ENCODE data around the gene EEF1G.
A peak's percentile ranks its signal among the peaks of the same experiment; 100 is the strongest.
"Not testable (repeated sequence)": the region's sequence is repeated elsewhere in the genome, so short reads cannot be mapped to it uniquely, and the experiment has no call there.

Gene EEF1G, protein sequence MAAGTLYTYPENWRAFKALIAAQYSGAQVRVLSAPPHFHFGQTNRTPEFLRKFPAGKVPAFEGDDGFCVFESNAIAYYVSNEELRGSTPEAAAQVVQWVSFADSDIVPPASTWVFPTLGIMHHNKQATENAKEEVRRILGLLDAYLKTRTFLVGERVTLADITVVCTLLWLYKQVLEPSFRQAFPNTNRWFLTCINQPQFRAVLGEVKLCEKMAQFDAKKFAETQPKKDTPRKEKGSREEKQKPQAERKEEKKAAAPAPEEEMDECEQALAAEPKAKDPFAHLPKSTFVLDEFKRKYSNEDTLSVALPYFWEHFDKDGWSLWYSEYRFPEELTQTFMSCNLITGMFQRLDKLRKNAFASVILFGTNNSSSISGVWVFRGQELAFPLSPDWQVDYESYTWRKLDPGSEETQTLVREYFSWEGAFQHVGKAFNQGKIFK

GRCh38 chr11:62573592-62574362 is at the start of gene EEF1G:
TSS of gene EEF1G (minus strand) at chr11:62573891. CDS start at chr11:62573842, 49 bp downstream.
- intact Hi-C loops (cut with DNase I) = no loop called here
- peak; percentile 96 to 99 (median 98) for DNase-seq

DNA sequence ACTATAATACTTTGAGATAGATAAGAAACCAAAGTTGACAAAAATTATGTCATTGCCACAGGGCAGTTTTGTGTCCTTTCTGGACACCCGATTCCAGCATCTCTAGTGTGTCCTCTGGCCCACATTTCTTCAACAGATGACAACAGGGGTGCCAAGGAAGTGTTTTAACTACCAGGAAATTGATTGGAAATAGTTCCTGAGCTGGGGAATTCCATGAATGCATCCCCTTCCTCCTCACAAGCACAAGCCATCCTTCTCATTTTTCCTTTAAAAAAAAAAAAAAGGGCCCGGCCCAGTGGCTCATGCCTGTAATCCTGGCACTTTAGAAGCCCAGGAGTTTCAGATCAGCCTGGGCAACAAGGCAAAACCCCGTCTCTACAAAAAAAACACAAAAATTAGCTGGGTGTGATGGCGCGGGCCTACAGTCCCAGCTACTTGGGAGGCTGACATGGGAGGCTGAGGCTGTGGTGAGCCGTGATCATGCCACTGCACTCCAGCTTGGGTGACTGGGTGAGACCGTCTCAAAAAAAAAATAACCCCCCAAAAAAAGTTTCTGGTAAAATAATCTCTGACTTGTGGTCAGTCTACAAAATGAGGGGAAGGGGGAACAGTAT is 48.9 kb upstream of the EEF1G start:
- intact Hi-C loops (cut with DNase I) = no loop called here
- DNase-seq = no peak

- DNase-seq = peak; percentile 94 to 99 (median 98)
- intact Hi-C loops (cut with DNase I) = no loop called here
Measured at GRCh38 chr11:62621567-62622470, 48.1 kb upstream of the EEF1G start, which contains the start of gene B3GAT3. TSS of gene B3GAT3 (minus strand) at chr11:62621986. CDS start at chr11:62621947, 39 bp downstream.

GRCh38 chr11:62621027-62621566 is 47.4 kb upstream of the EEF1G start:
- intact Hi-C loops (cut with DNase I) = no loop called here
- no peak for DNase-seq

GRCh38 chr11:62616957-62617356 is 43.3 kb upstream of the EEF1G start:
- DNase-seq; intact Hi-C loops (cut with DNase I): not testable (repeated sequence)

GRCh38 chr11:62615521-62615920 is 41.8 kb upstream of the EEF1G start:
- intact Hi-C loops (cut with DNase I) = no loop called here
- no peak for DNase-seq

GRCh38 chr11:62614275-62614674 is 40.6 kb upstream of the EEF1G start:
- DNase-seq = peak; percentile 52 to 94 (median 79)
- intact Hi-C loops (cut with DNase I) = no loop called here

DNA sequence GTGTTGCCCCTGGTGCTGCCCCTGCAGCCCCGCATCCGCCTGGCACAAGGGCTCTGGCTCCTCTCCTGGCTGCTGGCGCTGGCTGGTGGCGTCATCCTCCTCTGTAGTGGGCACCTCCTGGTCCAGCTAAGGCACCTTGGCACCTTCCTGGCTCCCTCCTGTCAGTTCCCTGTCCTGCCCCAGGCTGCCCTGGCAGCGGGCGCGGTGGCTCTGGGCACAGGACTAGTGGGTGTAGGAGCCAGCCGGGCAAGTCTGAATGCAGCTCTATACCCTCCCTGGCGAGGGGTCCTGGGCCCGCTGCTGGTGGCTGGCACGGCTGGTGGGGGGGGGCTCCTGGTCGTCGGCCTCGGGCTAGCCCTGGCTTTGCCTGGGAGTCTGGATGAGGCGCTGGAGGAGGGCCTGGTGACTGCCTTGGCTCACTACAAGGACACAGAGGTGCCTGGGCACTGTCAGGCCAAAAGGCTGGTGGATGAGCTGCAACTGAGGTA is 39.6 kb upstream of the EEF1G start:
- intact Hi-C loops (cut with DNase I) = no loop called here
- peak in 17 of 42 donors; percentile 8 to 59 (median 34) for DNase-seq

GRCh38 chr11:62612366-62613290 is 38.9 kb upstream of the EEF1G start, which contains the start of the genes EML3 and ROM1:
TSS of gene EML3 (minus strand) at chr11:62612775. CDS start at chr11:62612457, 318 bp downstream.
TSS of gene ROM1 (plus strand) at chr11:62613257. CDS start at chr11:62613282, 25 bp downstream.
- intact Hi-C loops (cut with DNase I) = no loop called here
- DNase-seq = peak; percentile 72 to 95 (median 87)

- intact Hi-C loops (cut with DNase I) = no loop called here
- peak; percentile 29 to 87 (median 66) for DNase-seq
Measured at GRCh38 chr11:62611705-62612365, 38.1 kb upstream of the EEF1G start.

GRCh38 chr11:62610814-62611704 is 37.4 kb upstream of the EEF1G start:
- intact Hi-C loops (cut with DNase I) = no loop called here
- DNase-seq = no peak

DNA sequence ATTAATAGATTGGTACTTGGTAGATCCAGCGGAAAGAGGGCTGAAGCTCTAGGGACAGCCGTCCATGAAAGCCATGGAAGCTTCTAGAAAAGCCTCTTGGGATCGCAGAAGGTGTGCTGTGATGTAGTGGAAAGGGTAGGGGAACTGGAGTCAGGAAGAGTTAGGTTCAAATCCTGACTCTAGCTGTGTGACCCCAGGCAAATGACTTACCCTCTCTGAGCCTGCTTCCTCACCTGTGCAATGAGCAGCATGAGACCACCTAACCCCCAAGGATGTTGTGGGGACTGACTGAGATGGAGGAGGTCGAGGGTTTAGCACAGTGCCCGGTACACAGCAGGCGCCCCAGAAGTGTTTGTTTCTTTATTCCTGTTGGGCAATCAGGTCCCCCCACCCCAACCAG is 36.7 kb upstream of the EEF1G start:
- intact Hi-C loops (cut with DNase I) = no loop called here

DNA sequence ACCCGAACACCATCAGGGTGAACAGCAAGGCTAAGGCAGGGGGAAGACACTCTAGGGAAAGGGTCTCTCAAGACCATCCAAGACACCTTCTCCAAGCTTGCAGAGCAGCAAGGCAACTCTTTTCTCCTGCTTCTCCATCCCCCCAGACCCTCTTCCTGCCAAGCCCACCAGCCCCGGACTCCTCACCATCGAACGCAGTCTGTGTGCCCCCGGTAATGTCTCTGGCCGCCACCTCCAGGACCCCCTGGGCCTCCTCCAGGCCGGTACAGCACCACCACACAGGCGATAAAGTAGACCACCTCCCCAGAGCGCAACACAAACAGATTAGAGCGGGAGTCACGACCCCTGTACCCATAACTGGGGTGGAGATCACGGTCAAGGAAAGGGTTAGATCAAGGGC is 35.1 kb upstream of the EEF1G start:
- no peak for DNase-seq
- intact Hi-C loops (cut with DNase I) = no loop called here

More for the DNA sequence above, 36.7 kb upstream of the EEF1G start:
- DNase-seq = no peak

DNA sequence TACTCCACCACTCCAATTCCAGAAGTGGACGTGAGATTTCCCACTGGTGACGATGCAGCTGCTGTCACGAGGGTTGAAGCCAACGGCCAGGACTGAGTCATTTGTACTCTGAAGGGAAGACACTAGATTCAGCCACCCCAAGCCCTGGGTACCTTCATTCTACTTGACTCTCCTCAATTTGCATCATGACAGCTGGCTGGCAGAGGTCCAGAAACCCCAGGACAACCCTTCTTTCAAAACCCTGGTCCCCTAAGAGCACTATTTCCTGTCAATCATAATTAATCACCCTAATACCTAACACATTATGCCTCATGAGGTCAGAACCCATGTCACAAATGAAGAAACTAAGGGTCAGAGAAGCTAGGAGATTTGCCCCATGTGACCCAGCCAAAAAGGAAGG is 34.0 kb upstream of the EEF1G start:
- no peak for DNase-seq
- intact Hi-C loops (cut with DNase I) = no loop called here

DNA sequence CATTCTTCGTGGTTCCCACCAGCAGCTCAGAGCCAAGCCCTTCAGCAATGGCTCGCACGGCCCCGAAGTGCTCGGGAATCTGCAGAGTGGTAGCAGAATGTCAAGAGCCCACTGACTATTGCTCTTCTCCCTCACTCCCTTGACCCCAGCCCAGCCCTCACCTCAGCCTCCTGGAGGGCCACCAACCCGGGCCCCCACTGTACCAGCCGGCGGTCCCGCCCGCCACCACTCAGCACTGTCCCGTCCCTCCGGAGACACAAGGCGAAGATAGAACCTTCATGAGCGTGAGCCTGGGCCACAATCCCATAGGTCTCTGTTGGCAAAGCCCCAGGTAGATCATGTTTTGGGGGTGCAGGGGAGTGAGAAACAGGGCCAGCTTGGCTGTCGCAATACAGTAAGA is 32.2 kb upstream of the EEF1G start:
- intact Hi-C loops (cut with DNase I) = no loop called here
- no peak for DNase-seq

All from head of caudate nucleus (tissue), 42 donors.